Esophagus muscularis mucosa (tissue), 4 donors: ENCODE measurements around the gene PDE6H. TPM values are rescaled to one million over a fixed set of nuclear protein-coding genes. Genes with fewer than 3 reads are reported as not detected.

ENCODE experiments used
- DNase-seq: peaks from one replicate; pipeline ENCODE4 v3.0.0-alpha.2; 2017; ENCODE audit errors: extremely low spot score
- H3K27ac ChIP-seq, 4 donors: fragments of 200-600 bp; sonication (generic); replicated peaks in 1 of 4; 1 replicate in 3 of 4; 2 replicates in 1 of 4; pipeline ENCODE4 v1.5.1; 2016 to 2019; ENCODE audit warnings: mild to moderate bottlenecking in 1 of 4
- H3K27me3 ChIP-seq, 4 donors: fragments of 200-600 bp; sonication (generic); one replicate each; pipeline versions ENCODE4 v1.5.1 to v1.6.0; 2016 to 2019
- H3K36me3 ChIP-seq, 4 donors: fragments of 200-600 bp; sonication (generic); one replicate each; pipeline ENCODE4 v1.5.1; 2016 to 2019
- H3K4me1 ChIP-seq, 4 donors: fragments of 200-600 bp; sonication (generic); one replicate each; pipeline ENCODE4 v1.5.1; 2016 to 2019
- H3K4me3 ChIP-seq, 4 donors: fragments of 200-600 bp; sonication (generic); 1 replicate in 2 of 4; 2 replicates in 2 of 4; pipeline ENCODE4 v1.5.1; 2016 to 2019; ENCODE audit warnings: mild to moderate bottlenecking in 4 of 4, moderate library complexity in 1 of 4
- H3K9me3 ChIP-seq, 4 donors: fragments of 200-600 bp; sonication (generic); 1 replicate in 3 of 4; 2 replicates in 1 of 4; pipeline ENCODE4 v1.5.1; 2016 to 2019
- EP300 ChIP-seq: sonication (generic); formaldehyde crosslinking; IDR thresholded peaks from one replicate; pipeline ENCODE4 v1.6.1; 2017; ENCODE audit warnings: antibody characterized with exemption
- POLR2A ChIP-seq: fragments of 450-650 bp; IDR thresholded peaks from one replicate; pipeline ENCODE4 v1.6.1; 2017; ENCODE audit warnings: antibody characterized with exemption, moderate library complexity, mild to moderate bottlenecking, low read depth
- POLR2AphosphoS5 ChIP-seq, 2 donors: sonication (generic); formaldehyde crosslinking; IDR thresholded peaks; one replicate each; pipeline ENCODE4 v1.6.1; 2017; ENCODE audit warnings: antibody characterized with exemption in 2 of 2
- WGBS: methylation state at CpG from one replicate; pipeline ENCODE4 v1.1.5; 2018; 5-methylcytosine and 5-hydroxymethylcytosine counted together
- intact Hi-C: fragments of 100-400 bp; cut with DNase I; formaldehyde crosslinking; loops from one replicate; pipeline ENCODE4 v1.15.1; 2023
- total RNA-seq, 4 donors: library from RNA; depleted of rRNA; stranded (reverse); fragments of >200 nt; gene quantifications; one replicate each; pipeline versions ENCODE4 v1.1.0 to v1.2.1, GENCODE V29; 2016
- TF ChIP-seq, protein P1 (sequence below), 3 experiments: fragments of 200-600 bp in 2 of 3; fragments of 450-650 bp in 1 of 3; sonication (generic) in 2 of 3; IDR thresholded peaks; one replicate each; pipeline ENCODE4 v1.5.1; 2017 to 2019; ENCODE audit warnings: antibody characterized with exemption in 3 of 3, mild to moderate bottlenecking in 2 of 3, moderate library complexity in 1 of 3

PDE6H gene
- total RNA-seq, 4 donors from 2014 or later: not detected

DNA sequence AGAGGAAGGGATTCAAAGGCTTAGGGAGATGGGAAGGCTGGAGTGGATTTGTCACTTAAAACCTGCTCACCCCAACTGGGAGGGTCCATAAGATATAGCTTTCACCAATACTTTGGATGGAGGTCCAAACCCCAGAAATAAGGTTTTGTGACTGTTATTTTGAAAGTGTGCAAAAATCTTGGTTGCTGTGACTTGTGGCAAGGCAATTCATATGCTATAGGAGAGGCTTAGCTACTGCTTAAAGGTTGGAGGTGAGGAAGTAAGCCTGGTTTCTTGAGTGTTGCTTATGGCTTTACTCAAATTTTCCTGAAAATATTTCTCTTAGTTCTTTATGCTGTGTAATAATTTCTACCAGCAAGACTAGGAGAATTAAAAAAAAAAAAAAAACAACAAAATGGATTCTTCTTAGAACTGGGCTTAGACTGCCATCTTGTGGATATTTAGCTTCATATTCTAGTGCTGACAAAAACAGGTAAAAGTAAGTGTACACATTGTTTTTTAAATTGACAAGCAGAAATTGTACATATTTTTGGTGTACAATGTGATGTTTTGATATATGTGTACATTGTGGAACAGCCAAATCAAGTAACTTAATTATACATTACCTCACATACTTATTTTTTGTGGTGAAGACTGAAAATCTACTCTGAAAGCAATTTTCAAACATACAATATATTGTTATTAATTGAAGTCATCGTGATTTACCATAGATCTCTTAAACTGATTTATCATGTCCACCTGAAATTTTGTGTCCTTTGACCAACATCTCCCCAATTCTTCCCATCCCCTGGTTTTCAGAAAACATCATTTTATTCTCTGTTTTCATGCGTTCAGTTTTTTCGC, 23.0 kb downstream of the PDE6H start:
- peaks cover 6 to 38% (median 29%) of the 10 kb centered on the region in 4 donors for H3K4me1 ChIP-seq
- no peaks in the 10 kb centered on the region for H3K9me3 ChIP-seq
- no peak overlapping the region for H3K4me3 ChIP-seq
- TF ChIP-seq, protein P1, sequence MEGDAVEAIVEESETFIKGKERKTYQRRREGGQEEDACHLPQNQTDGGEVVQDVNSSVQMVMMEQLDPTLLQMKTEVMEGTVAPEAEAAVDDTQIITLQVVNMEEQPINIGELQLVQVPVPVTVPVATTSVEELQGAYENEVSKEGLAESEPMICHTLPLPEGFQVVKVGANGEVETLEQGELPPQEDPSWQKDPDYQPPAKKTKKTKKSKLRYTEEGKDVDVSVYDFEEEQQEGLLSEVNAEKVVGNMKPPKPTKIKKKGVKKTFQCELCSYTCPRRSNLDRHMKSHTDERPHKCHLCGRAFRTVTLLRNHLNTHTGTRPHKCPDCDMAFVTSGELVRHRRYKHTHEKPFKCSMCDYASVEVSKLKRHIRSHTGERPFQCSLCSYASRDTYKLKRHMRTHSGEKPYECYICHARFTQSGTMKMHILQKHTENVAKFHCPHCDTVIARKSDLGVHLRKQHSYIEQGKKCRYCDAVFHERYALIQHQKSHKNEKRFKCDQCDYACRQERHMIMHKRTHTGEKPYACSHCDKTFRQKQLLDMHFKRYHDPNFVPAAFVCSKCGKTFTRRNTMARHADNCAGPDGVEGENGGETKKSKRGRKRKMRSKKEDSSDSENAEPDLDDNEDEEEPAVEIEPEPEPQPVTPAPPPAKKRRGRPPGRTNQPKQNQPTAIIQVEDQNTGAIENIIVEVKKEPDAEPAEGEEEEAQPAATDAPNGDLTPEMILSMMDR (IDR thresholded peaks at IDR 0.05): peak; percentile 64 to 76 (median 69)
- no peak for TF ChIP-seq POLR2A
- H3K27me3 ChIP-seq: no peaks in the 10 kb centered on the region
- H3K27ac ChIP-seq: peak overlapping the region; percentile 47 to 68 (median 56)
- no peaks in the 10 kb centered on the region for H3K36me3 ChIP-seq
- intact Hi-C loops: loop anchor here (1.0 to 5.0 kb wide), 3 partner anchors 44 to 364 kb away; no protein-coding TSS in a partner anchor
- DNase-seq: no peak
- WGBS: 88% methylated on average over 3 of the region's 3 CpGs

DNA sequence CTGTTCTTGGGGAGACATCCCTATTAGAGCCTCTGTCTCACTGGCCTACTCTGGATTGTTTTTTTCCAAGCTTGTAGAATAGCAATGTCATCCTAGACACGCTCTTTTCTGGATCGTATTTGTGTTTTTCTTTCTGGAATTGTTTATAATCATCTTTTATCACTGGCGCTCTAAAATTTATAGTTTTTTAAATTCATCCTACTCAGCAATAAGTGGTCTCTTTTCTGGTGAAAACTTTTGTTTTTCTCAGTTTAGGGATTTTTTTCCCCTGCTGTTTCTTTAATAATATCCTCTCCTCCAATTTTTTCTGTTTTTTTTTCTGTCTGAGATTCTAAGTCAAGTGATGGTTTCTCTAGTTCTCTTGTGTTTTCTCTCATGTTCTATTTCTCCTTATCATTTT, 25.2 kb downstream of the PDE6H start:
- DNase-seq: no peak
- H3K36me3 ChIP-seq: no peaks in the 10 kb centered on the region
- no peak for TF ChIP-seq POLR2A
- TF ChIP-seq EP300: no peak
- no peak for TF ChIP-seq POLR2AphosphoS5 (IDR thresholded peaks at IDR 0.05)
- TF ChIP-seq, protein P1 (IDR thresholded peaks at IDR 0.05): no peak
- H3K4me1 ChIP-seq: peaks cover 16 to 55% (median 43%) of the 10 kb centered on the region in 4 donors
- H3K4me3 ChIP-seq: no peak overlapping the region
- no peaks in the 10 kb centered on the region for H3K27me3 ChIP-seq
- no peaks in the 10 kb centered on the region for H3K9me3 ChIP-seq
- 79% methylated on average over 3 of the region's 3 CpGs for WGBS
- intact Hi-C loops: loop anchor here (5.0 kb wide), 2 partner anchors 46 to 366 kb away; no protein-coding TSS in a partner anchor
- H3K27ac ChIP-seq: no peak overlapping the region

DNA sequence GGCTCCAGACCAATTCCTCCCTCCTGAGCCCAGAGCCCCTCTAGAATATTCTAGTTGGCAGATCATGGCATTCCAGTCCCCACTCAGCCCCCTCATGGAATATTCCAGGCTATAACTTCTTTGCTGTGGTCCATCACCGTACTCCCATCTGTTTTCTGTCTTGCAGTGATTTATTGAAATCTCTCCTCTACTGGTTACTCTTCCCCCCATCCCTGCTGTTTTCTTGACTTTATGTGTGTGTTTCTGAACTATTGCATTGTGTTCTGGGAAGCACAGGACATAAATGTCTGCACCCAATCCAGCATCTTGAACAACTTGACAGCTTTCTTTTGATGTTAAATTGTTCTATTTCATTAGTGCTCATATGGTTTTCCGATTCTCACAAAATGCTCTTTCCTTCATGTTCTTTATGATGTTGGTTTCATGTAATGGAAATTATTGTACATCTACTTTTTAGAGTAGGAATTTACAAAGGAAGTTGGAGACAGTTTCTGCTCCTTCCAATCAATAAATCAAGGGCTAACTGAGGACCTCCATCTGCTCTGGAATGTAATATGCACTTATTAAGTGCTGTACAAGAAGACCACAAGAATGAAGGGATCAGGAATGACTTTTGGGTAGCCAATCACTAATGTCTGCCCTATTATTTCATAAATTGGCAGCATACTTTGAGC, 26.3 kb downstream of the PDE6H start:
- no peak for TF ChIP-seq EP300
- no peak for TF ChIP-seq POLR2A
- no peak for TF ChIP-seq POLR2AphosphoS5 (IDR thresholded peaks at IDR 0.05)
- TF ChIP-seq, protein P1 (IDR thresholded peaks at IDR 0.05): no peak
- no peaks in the 10 kb centered on the region for H3K27me3 ChIP-seq
- intact Hi-C loops: loop anchor here (5.0 kb wide), 2 partner anchors 47 to 367 kb away; no protein-coding TSS in a partner anchor
- no peak overlapping the region for H3K27ac ChIP-seq
- H3K4me1 ChIP-seq: peaks cover 16 to 46% (median 33%) of the 10 kb centered on the region in 4 donors
- H3K36me3 ChIP-seq: no peaks in the 10 kb centered on the region
- DNase-seq: no peak
- 78% methylated on average over 2 of the region's 2 CpGs for WGBS
- H3K4me3 ChIP-seq: no peak overlapping the region
- H3K9me3 ChIP-seq: no peaks in the 10 kb centered on the region

DNA sequence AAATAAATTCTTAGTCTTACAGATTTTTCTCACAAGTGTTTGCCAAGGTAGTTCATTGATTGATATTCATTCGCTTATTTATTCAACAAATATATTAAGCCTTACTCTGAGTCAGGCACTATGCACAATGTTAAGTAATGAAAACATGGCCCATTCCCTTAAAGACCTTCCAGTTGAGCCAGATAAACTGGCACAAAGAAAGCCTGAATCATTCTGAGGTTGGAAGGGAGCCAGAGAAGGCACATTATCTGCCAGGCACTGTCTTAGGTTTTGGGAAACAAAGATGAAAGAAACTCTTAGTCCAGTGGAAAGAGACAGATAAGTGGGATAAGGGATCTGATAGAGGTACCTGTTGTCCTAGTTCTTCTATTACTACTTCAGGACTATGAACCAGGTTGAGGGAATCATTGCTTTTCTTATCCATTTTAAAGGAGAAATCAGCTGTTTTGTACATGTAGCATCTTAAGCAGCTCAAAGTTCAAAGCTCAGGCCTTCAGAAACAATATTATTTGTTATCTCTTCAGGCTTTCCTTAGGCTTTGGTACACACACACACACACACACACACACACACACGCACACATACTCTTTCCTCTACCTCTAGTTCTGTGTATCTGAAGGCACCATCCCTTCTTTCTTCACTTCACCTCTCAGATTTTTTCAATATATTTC, 27.0 kb downstream of the PDE6H start:
- H3K27ac ChIP-seq: no peak overlapping the region
- 86% methylated on average over 2 of the region's 2 CpGs for WGBS
- no peak overlapping the region for H3K4me3 ChIP-seq
- H3K4me1 ChIP-seq: peaks cover 16 to 39% (median 27%) of the 10 kb centered on the region in 4 donors
- H3K36me3 ChIP-seq: no peaks in the 10 kb centered on the region
- TF ChIP-seq POLR2A (no peak), EP300 (no peak), POLR2AphosphoS5 (IDR thresholded peaks at IDR 0.05) (no peak)
- TF ChIP-seq, protein P1 (IDR thresholded peaks at IDR 0.05): no peak
- DNase-seq: no peak
- H3K9me3 ChIP-seq: no peaks in the 10 kb centered on the region
- intact Hi-C loops: loop anchor here (5.0 to 10.0 kb wide), 4 partner anchors 48 to 368 kb away; partner anchors contain the start of gene RERG
- H3K27me3 ChIP-seq: no peaks in the 10 kb centered on the region
